Right renal cortex interstitium (tissue), 3 donors: ENCODE data around the gene CLIC1. TPM values are rescaled to one million over a fixed set of nuclear protein-coding genes. Genes with fewer than 3 reads are reported as not detected.
"Not testable (repeated sequence)": the region's sequence is repeated elsewhere in the genome, so short reads cannot be mapped to it uniquely, and the experiment has no call there.

Experiments
- DNase-seq, 3 donors: peaks; one replicate each; pipeline ENCODE4 v3.0.0-alpha.2; 2013; ENCODE audit warnings: low read depth in 3 of 3, low spot score in 2 of 3
- polyA plus RNA-seq, 3 donors: library from polyadenylated mRNA; unstranded; fragments of 120-200 nt; gene quantifications; one replicate each; pipeline ENCODE4 v1.2.1, GENCODE V29; 2013; ENCODE audit not compliant: insufficient read length in 3 of 3

CLIC1 gene
- polyA plus RNA-seq, 3 donors: 313 to 334 (median 325) TPM

- DNase-seq: no peak
These were observed 10.6 kb downstream of the CLIC1 start for GRCh38 chr6:31725502-31726350.

- no peak for DNase-seq
These were observed 12.2 kb downstream of the CLIC1 start for GRCh38 chr6:31723980-31724691.

GRCh38 chr6:31723245-31723979 lies 12.9 kb downstream of the CLIC1 start, which contains the start of gene MPIG6B:
TSS of gene MPIG6B (plus strand) at chr6:31723373. CDS start at chr6:31723384, 11 bp downstream.
- no peak for DNase-seq

GRCh38 chr6:31722173-31722572 lies 14.2 kb downstream of the CLIC1 start:
- DNase-seq: no peak

- DNase-seq: no peak
These were observed 14.8 kb downstream of the CLIC1 start, which contains the start of gene LY6G6C for GRCh38 chr6:31721351-31722020. TSS of gene LY6G6C (minus strand) at chr6:31721746. CDS start at chr6:31721679, 67 bp downstream.

GRCh38 chr6:31720196-31720770 lies 16.0 kb downstream of the CLIC1 start:
- DNase-seq: no peak

GRCh38 chr6:31719001-31719400 lies 17.3 kb downstream of the CLIC1 start:
- DNase-seq: no peak

- DNase-seq: no peak
These were observed 18.1 kb downstream of the CLIC1 start for GRCh38 chr6:31718265-31718664.

- no peak for DNase-seq
These were observed 18.7 kb downstream of the CLIC1 start for GRCh38 chr6:31717499-31718222.

- DNase-seq: no peak
These were observed 21.0 kb downstream of the CLIC1 start, which contains the start of gene LY6G6D for GRCh38 chr6:31715022-31715958. TSS of gene LY6G6D (plus strand) at chr6:31715348. CDS start at chr6:31715356, 8 bp downstream.

GRCh38 chr6:31713991-31714684 lies 22.2 kb downstream of the CLIC1 start:
- DNase-seq: peak in 1 of 3 donors; percentile 32

GRCh38 chr6:31713465-31713864 lies 22.9 kb downstream of the CLIC1 start:
- no peak for DNase-seq

GRCh38 chr6:31712296-31712695 lies 24.0 kb downstream of the CLIC1 start:
- DNase-seq: no peak

- no peak for DNase-seq
These were observed 25.1 kb downstream of the CLIC1 start for GRCh38 chr6:31711233-31711632.

GRCh38 chr6:31710523-31711219 lies 25.7 kb downstream of the CLIC1 start:
- DNase-seq: no peak

- not testable (repeated sequence) for DNase-seq
These were observed 27.2 kb downstream of the CLIC1 start for GRCh38 chr6:31709157-31709556.

GRCh38 chr6:31708224-31708623 lies 28.1 kb downstream of the CLIC1 start:
- DNase-seq: no peak
